Colonic mucosa (tissue), 4 donors: Measurements from ENCODE around the gene SLC13A1. TPM values are rescaled to one million over a fixed set of nuclear protein-coding genes. Genes with fewer than 3 reads are reported as not detected.

ENCODE experiments used
- DNase-seq: peaks from one replicate; pipeline ENCODE4 v3.0.0-alpha.2; 2020
- H3K27ac ChIP-seq: fragments of 200-600 bp; one replicate; pipeline ENCODE4 v1.8.0; 2021
- H3K27me3 ChIP-seq: fragments of 200-600 bp; one replicate; pipeline ENCODE4 v1.8.0; 2021
- H3K36me3 ChIP-seq: fragments of 200-600 bp; one replicate; pipeline ENCODE4 v1.8.0; 2021
- H3K4me1 ChIP-seq: fragments of 200-600 bp; one replicate; pipeline ENCODE4 v1.8.0; 2021; ENCODE audit warnings: mild to moderate bottlenecking
- H3K4me3 ChIP-seq: fragments of 200-600 bp; one replicate; pipeline ENCODE4 v1.8.0; 2021
- H3K9ac ChIP-seq, 2 donors: one replicate each; pipeline ENCODE4 v1.7.0; 2013; ENCODE audit warnings: control low read depth in 2 of 2, low read depth in 2 of 2, low read length in 2 of 2
- H3K9me3 ChIP-seq: fragments of 200-600 bp; one replicate; pipeline ENCODE4 v1.8.0; 2021
- intact Hi-C: fragments of 100-400 bp; cut with DNase I; formaldehyde crosslinking; loops from one replicate; pipeline ENCODE4 v1.14.1; 2022
- total RNA-seq, 2 donors: library from RNA; stranded (reverse); fragmentation: NEBNext Ultra II Directional in 1 of 2; extraction: Animal tissue kit (Norgen Biotek cat#: 25700) in 1 of 2; gene quantifications; one replicate each; pipeline ENCODE4 v1.2.1, GENCODE V29; 2021
- TF ChIP-seq, protein P1 (sequence below): fragments of 200-600 bp; IDR thresholded peaks from one replicate; pipeline ENCODE4 v1.8.0; 2022; ENCODE audit warnings: antibody characterized with exemption, mild to moderate bottlenecking
- donor health status: healthy.
- donor health status: DM: no; HTN: no; CAD: no.
- donor health status: DM: no; HTN: no; CAD: no.

Gene SLC13A1
- total RNA-seq, 2 donors from 2014 or later: 0.32 to 0.40 TPM

GRCh38 chr7:123204206-123204835 lies 4.6 kb upstream of the SLC13A1 start:
- H3K9me3 ChIP-seq: no peaks in the 10 kb centered on the region
- no peaks in the 10 kb centered on the region for H3K36me3 ChIP-seq
- H3K9ac ChIP-seq: no peak overlapping the region
- no peak overlapping the region for H3K27ac ChIP-seq
- no peak for DNase-seq
- H3K4me3 ChIP-seq: no peak overlapping the region
- TF ChIP-seq, protein P1, sequence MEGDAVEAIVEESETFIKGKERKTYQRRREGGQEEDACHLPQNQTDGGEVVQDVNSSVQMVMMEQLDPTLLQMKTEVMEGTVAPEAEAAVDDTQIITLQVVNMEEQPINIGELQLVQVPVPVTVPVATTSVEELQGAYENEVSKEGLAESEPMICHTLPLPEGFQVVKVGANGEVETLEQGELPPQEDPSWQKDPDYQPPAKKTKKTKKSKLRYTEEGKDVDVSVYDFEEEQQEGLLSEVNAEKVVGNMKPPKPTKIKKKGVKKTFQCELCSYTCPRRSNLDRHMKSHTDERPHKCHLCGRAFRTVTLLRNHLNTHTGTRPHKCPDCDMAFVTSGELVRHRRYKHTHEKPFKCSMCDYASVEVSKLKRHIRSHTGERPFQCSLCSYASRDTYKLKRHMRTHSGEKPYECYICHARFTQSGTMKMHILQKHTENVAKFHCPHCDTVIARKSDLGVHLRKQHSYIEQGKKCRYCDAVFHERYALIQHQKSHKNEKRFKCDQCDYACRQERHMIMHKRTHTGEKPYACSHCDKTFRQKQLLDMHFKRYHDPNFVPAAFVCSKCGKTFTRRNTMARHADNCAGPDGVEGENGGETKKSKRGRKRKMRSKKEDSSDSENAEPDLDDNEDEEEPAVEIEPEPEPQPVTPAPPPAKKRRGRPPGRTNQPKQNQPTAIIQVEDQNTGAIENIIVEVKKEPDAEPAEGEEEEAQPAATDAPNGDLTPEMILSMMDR: no peak
- no peaks in the 10 kb centered on the region for H3K4me1 ChIP-seq
- intact Hi-C loops: no loop called here
- H3K27me3 ChIP-seq: no peaks in the 10 kb centered on the region

- Histone ChIP-seq H3K9ac (no peak overlapping the region), H3K27ac (no peak overlapping the region), H3K4me1 (no peaks in the 10 kb centered on the region), H3K36me3 (no peaks in the 10 kb centered on the region), H3K9me3 (no peaks in the 10 kb centered on the region), H3K27me3 (no peaks in the 10 kb centered on the region), H3K4me3 (no peak overlapping the region)
- intact Hi-C loops: no loop called here
- TF ChIP-seq, protein P1: no peak
- no peak for DNase-seq
Observed at GRCh38 chr7:123201901-123202300, 2.1 kb upstream of the SLC13A1 start.

- Histone ChIP-seq H3K9me3 (no peaks in the 10 kb centered on the region), H3K36me3 (no peaks in the 10 kb centered on the region), H3K27me3 (no peaks in the 10 kb centered on the region), H3K27ac (no peak overlapping the region), H3K4me3 (no peak overlapping the region), H3K9ac (no peak overlapping the region), H3K4me1 (no peaks in the 10 kb centered on the region)
- no peak for DNase-seq
- intact Hi-C loops: no loop called here
- TF ChIP-seq, protein P1: no peak
Observed at GRCh38 chr7:123198668-123199652, 809 bp downstream of the SLC13A1 start.

GRCh38 chr7:123198111-123198510 lies 1.7 kb downstream of the SLC13A1 start:
- intact Hi-C loops: no loop called here
- H3K4me1 ChIP-seq: no peaks in the 10 kb centered on the region
- H3K27ac ChIP-seq: no peak overlapping the region
- no peaks in the 10 kb centered on the region for H3K27me3 ChIP-seq
- no peaks in the 10 kb centered on the region for H3K36me3 ChIP-seq
- H3K9me3 ChIP-seq: no peaks in the 10 kb centered on the region
- no peak overlapping the region for H3K9ac ChIP-seq
- no peak overlapping the region for H3K4me3 ChIP-seq
- no peak for DNase-seq
- TF ChIP-seq, protein P1: no peak

DNA sequence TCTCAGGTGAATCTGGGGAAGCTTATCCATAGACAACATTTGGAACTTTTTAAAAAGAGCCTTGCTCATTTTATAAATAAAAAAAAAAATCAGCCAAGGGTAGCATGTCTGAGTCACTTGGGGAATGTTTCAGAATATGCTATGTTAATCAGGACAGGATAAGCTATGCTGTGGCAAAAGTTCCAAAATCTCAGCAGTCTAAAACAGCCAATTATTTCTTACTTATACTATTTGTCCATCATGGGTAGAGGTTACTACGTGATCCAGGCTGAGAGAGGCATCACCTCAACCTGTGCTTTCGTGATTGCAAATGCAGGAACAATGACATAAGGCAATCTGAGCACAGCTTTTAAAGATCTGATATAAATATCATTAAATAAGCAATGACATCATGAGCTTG lies 6.5 kb downstream of the SLC13A1 start:
- TF ChIP-seq, protein P1: no peak
- Histone ChIP-seq H3K4me3 (no peak overlapping the region), H3K27ac (no peak overlapping the region), H3K36me3 (no peaks in the 10 kb centered on the region), H3K27me3 (no peaks in the 10 kb centered on the region), H3K9me3 (no peaks in the 10 kb centered on the region), H3K9ac (no peak overlapping the region), H3K4me1 (no peaks in the 10 kb centered on the region)
- intact Hi-C loops: no loop called here
- no peak for DNase-seq
